ENCODE results near the gene AP4M1.
A peak's percentile ranks its signal among the peaks of the same experiment; 100 is the strongest.

AP4M1 gene

GRCh38 chr7:100148559-100149328 is 47.3 kb downstream of the AP4M1 start, which contains the start of gene LAMTOR4:
TSS of gene LAMTOR4 (plus strand) at chr7:100148918. CDS start at chr7:100148973, 55 bp downstream.
- TF ChIP-seq CTCF (IDR thresholded peaks at IDR 0.05; ENCODE audit: poor library complexity, severe bottlenecking): no peak
- peak within 1 kb of the TSS; percentile 32 for H3K27ac ChIP-seq (ENCODE audit: poor library complexity, severe bottlenecking)
- peak; percentile 99 for DNase-seq (ENCODE audit: low spot score)
- no peaks in the 10 kb centered on the region for H3K9me3 ChIP-seq (ENCODE audit: severe bottlenecking)
- peaks cover 8% of the 10 kb centered on the region for H3K4me1 ChIP-seq (ENCODE audit: insufficient read depth, poor library complexity, severe bottlenecking)
- H3K27me3 ChIP-seq (ENCODE audit: insufficient read depth, poor library complexity, severe bottlenecking): no peaks in the 10 kb centered on the region
- H3K36me3 ChIP-seq (ENCODE audit: low read depth): peaks cover 33% of the 10 kb centered on the region; the same call in 1 of the 2 replicates
- H3K4me3 ChIP-seq (ENCODE audit: severe bottlenecking): peak within 1 kb of the TSS; percentile 69
- peak; percentile 99 for ATAC-seq (ENCODE audit: low read depth)

DNA sequence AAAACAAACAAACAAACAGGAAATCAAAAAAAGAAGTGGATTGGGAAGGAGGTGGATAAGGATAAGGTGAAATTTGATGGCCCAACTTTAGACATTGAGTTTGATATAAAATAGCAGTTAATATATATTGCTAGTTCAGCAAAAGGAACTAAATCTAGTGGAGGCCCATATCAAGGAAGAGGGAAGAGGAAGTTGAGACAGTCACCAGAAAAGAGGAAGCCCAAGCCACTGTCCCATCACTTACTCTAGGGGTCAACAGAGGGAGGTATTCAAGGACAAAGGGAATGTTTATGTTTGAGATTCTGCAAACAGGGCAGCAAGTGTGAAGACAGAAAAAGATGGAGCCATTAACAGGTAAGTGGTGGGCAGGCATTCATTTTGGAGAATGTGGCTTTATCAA is 51.0 kb downstream of the AP4M1 start:
- H3K4me3 ChIP-seq (ENCODE audit: severe bottlenecking): no peak overlapping the region
- H3K27ac ChIP-seq (ENCODE audit: poor library complexity, severe bottlenecking): no peak overlapping the region
- no peak for TF ChIP-seq CTCF (IDR thresholded peaks at IDR 0.05; ENCODE audit: poor library complexity, severe bottlenecking)
- ATAC-seq (ENCODE audit: low read depth): no peak
- peaks cover 57% of the 10 kb centered on the region for H3K36me3 ChIP-seq (ENCODE audit: low read depth)
- H3K4me1 ChIP-seq (ENCODE audit: insufficient read depth, poor library complexity, severe bottlenecking): peaks cover 8% of the 10 kb centered on the region
- no peaks in the 10 kb centered on the region for H3K9me3 ChIP-seq (ENCODE audit: severe bottlenecking)
- no peaks in the 10 kb centered on the region for H3K27me3 ChIP-seq (ENCODE audit: insufficient read depth, poor library complexity, severe bottlenecking)
- DNase-seq (ENCODE audit: low spot score): no peak

DNA sequence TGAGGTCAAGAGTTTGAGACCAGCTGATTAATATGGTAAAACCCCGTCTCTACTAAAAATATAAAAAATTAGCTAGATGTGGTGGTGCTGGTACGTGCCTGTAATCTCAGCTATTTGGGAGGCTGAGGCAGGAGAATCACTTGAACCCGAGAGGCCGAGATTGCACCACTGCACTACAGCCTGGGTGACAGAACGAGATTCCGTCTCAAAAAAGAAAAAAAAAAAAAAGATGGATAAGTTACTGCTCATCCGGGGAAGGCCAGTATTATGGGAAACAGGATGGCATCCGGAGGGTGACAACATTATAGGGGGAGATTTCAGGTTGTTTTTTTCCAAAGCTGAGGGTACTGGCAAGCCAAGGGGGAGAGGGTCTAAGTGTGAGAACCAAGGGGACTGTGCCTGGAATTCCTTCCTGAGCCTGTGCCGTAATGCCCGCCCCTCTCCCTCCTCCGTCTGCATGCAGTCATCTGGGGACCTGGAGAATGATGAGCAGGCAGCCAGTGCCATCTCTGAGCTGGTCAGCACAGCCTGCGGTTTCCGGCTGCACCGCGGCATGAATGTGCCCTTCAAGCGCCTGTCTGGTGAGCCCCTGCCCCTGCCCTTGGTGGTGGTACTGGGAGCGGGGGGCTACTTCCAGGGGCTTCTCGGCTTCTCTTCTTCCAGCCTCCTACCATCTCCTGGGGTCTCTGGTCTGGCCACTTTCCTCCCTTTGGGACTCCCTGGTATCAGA is 51.7 kb downstream of the AP4M1 start:
- H3K27me3 ChIP-seq (ENCODE audit: insufficient read depth, poor library complexity, severe bottlenecking): no peaks in the 10 kb centered on the region
- peaks cover 59% of the 10 kb centered on the region for H3K36me3 ChIP-seq (ENCODE audit: low read depth)
- H3K4me3 ChIP-seq (ENCODE audit: severe bottlenecking): no peak overlapping the region
- no peak for DNase-seq (ENCODE audit: low spot score)
- H3K9me3 ChIP-seq (ENCODE audit: severe bottlenecking): no peaks in the 10 kb centered on the region
- no peak for TF ChIP-seq CTCF (IDR thresholded peaks at IDR 0.05; ENCODE audit: poor library complexity, severe bottlenecking)
- H3K27ac ChIP-seq (ENCODE audit: poor library complexity, severe bottlenecking): no peak overlapping the region
- no peak for ATAC-seq (ENCODE audit: low read depth)
- peaks cover 8% of the 10 kb centered on the region for H3K4me1 ChIP-seq (ENCODE audit: insufficient read depth, poor library complexity, severe bottlenecking)

- Histone ChIP-seq H3K27ac (ENCODE audit: poor library complexity, severe bottlenecking) (peak overlapping the region; percentile 4), H3K4me1 (ENCODE audit: insufficient read depth, poor library complexity, severe bottlenecking) (peaks cover 8% of the 10 kb centered on the region), H3K9me3 (ENCODE audit: severe bottlenecking) (no peaks in the 10 kb centered on the region), H3K27me3 (ENCODE audit: insufficient read depth, poor library complexity, severe bottlenecking) (no peaks in the 10 kb centered on the region), H3K4me3 (ENCODE audit: severe bottlenecking) (no peak overlapping the region), H3K36me3 (ENCODE audit: low read depth) (peaks cover 59% of the 10 kb centered on the region)
- TF ChIP-seq CTCF (IDR thresholded peaks at IDR 0.05; ENCODE audit: poor library complexity, severe bottlenecking): no peak
- no peak for ATAC-seq (ENCODE audit: low read depth)
- DNase-seq (ENCODE audit: low spot score): no peak
These were observed 52.5 kb downstream of the AP4M1 start for GRCh38 chr7:100153708-100154535.

Data from RWPE2 (cell line).